Measurements from ENCODE around the gene PHETA1.

DNA sequence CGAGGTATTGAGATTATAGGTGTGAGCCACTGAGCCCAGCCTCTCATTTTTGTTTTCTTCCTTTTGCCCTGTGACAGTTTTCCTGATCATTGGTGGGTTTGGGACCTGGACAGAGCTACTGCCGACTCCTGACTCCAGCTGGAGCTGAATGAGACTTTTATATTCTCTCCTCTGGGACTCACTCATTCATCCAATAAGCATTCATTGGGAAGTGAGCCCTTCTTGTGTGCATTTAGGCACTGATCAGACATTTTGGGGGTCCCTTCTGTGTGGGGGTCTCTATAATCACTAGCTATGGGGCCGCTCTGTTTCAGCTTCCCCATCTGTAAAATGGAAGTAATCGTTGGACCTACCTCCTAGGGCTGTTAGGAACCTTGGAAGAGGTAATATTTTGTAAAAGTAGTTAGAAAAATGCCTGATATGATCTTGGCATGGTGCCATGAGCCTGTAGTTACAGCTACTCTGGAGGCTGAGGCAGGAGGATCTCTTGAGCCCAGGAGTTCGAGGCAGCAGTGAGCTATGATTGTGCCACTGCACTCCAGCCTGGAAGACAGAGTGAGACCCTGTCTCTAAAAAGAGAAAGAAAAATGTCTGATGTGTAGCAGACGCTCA, 44.0 kb upstream of the PHETA1 start:
- no peak for TF ChIP-seq REST (IDR thresholded peaks at IDR 0.05; ENCODE audit: insufficient read depth in 1 of 2, low read depth in 2 of 2, low read length in 1 of 2)
- no peak for TF ChIP-seq SIN3A (IDR thresholded peaks at IDR 0.05; ENCODE audit: borderline replicate concordance, insufficient read depth, low read depth, low read length)
- TF ChIP-seq, protein P1, sequence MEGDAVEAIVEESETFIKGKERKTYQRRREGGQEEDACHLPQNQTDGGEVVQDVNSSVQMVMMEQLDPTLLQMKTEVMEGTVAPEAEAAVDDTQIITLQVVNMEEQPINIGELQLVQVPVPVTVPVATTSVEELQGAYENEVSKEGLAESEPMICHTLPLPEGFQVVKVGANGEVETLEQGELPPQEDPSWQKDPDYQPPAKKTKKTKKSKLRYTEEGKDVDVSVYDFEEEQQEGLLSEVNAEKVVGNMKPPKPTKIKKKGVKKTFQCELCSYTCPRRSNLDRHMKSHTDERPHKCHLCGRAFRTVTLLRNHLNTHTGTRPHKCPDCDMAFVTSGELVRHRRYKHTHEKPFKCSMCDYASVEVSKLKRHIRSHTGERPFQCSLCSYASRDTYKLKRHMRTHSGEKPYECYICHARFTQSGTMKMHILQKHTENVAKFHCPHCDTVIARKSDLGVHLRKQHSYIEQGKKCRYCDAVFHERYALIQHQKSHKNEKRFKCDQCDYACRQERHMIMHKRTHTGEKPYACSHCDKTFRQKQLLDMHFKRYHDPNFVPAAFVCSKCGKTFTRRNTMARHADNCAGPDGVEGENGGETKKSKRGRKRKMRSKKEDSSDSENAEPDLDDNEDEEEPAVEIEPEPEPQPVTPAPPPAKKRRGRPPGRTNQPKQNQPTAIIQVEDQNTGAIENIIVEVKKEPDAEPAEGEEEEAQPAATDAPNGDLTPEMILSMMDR (IDR thresholded peaks at IDR 0.05): no peak

All from Panc1 (cell line).